ENCODE results near the gene CCDC183.
"Not testable (repeated sequence)": the region's sequence is repeated elsewhere in the genome, so short reads cannot be mapped to it uniquely, and the experiment has no call there.

Gene CCDC183

GRCh38 chr9:136796238-136796774 lies at the start of gene CCDC183:
CCDC183 (plus strand) TSS chr9:136796338; CDS start chr9:136796398, 60 bp downstream.
- no peak for DNase-seq (ENCODE audit: low read depth in 2 of 2, low spot score in 1 of 2)

- no peak for DNase-seq (ENCODE audit: low read depth in 2 of 2, low spot score in 1 of 2)
These were observed 49.5 kb upstream of the CCDC183 start for GRCh38 chr9:136746621-136747020.

- no peak for DNase-seq (ENCODE audit: low read depth in 2 of 2, low spot score in 1 of 2)
These were observed 48.7 kb upstream of the CCDC183 start for GRCh38 chr9:136747161-136748060.

GRCh38 chr9:136748201-136748600 lies 47.9 kb upstream of the CCDC183 start, which contains the start of gene LCN6:
LCN6 (minus strand) TSS chr9:136748525; CDS start chr9:136748483, 42 bp downstream.
- no peak for DNase-seq (ENCODE audit: low read depth in 2 of 2, low spot score in 1 of 2)

GRCh38 chr9:136748666-136749611 lies 47.2 kb upstream of the CCDC183 start:
- no peak for DNase-seq (ENCODE audit: low read depth in 2 of 2, low spot score in 1 of 2)

- no peak for DNase-seq (ENCODE audit: low read depth in 2 of 2, low spot score in 1 of 2)
These were observed 45.6 kb upstream of the CCDC183 start for GRCh38 chr9:136750526-136750925.

GRCh38 chr9:136751244-136751643 lies 44.9 kb upstream of the CCDC183 start:
- DNase-seq (ENCODE audit: low read depth in 2 of 2, low spot score in 1 of 2), result no peak

GRCh38 chr9:136751814-136752213 lies 44.3 kb upstream of the CCDC183 start:
- DNase-seq (ENCODE audit: low read depth in 2 of 2, low spot score in 1 of 2), result no peak

- DNase-seq (ENCODE audit: low read depth in 2 of 2, low spot score in 1 of 2), result no peak
These were observed 42.6 kb upstream of the CCDC183 start for GRCh38 chr9:136753371-136754058.

- DNase-seq (ENCODE audit: low read depth in 2 of 2, low spot score in 1 of 2), result no peak
These were observed 42.0 kb upstream of the CCDC183 start for GRCh38 chr9:136754059-136754572.

GRCh38 chr9:136754626-136755301 lies 41.4 kb upstream of the CCDC183 start:
- no peak for DNase-seq (ENCODE audit: low read depth in 2 of 2, low spot score in 1 of 2)

- DNase-seq (ENCODE audit: low read depth in 2 of 2, low spot score in 1 of 2), result not testable (repeated sequence)
These were observed 40.6 kb upstream of the CCDC183 start for GRCh38 chr9:136755302-136756133.

- no peak for DNase-seq (ENCODE audit: low read depth in 2 of 2, low spot score in 1 of 2)
These were observed 40.1 kb upstream of the CCDC183 start for GRCh38 chr9:136756134-136756438.

- DNase-seq (ENCODE audit: low read depth in 2 of 2, low spot score in 1 of 2), result no peak
These were observed 39.3 kb upstream of the CCDC183 start for GRCh38 chr9:136756836-136757235.

- DNase-seq (ENCODE audit: low read depth in 2 of 2, low spot score in 1 of 2), result no peak
These were observed 38.8 kb upstream of the CCDC183 start for GRCh38 chr9:136757328-136757727.

- DNase-seq (ENCODE audit: low read depth in 2 of 2, low spot score in 1 of 2), result no peak
These were observed 38.4 kb upstream of the CCDC183 start for GRCh38 chr9:136757751-136758140.

- no peak for DNase-seq (ENCODE audit: low read depth in 2 of 2, low spot score in 1 of 2)
These were observed 37.1 kb upstream of the CCDC183 start for GRCh38 chr9:136759001-136759400.

- no peak for DNase-seq (ENCODE audit: low read depth in 2 of 2, low spot score in 1 of 2)
These were observed 36.5 kb upstream of the CCDC183 start for GRCh38 chr9:136759436-136760325.

All from stimulated activated CD8-positive, alpha-beta memory T cell treated with anti-CD3 and anti-CD28 coated beads, Interleukin-4, amount 100 ng/mL, for 1 hour (primary cell).